ENCODE results near the gene ANKRD28.

ANKRD28 gene

GRCh38 chr3:15659254-15659975, 138.4 kb downstream of the ANKRD28 start:
- no peak for DNase-seq

GRCh38 chr3:15657016-15657415, 140.8 kb downstream of the ANKRD28 start:
- DNase-seq, result no peak

- no peak for DNase-seq
These were observed 141.4 kb downstream of the ANKRD28 start for GRCh38 chr3:15656342-15656741.

GRCh38 chr3:15654891-15655290, 142.9 kb downstream of the ANKRD28 start:
- DNase-seq, result no peak

- no peak for DNase-seq
These were observed 143.7 kb downstream of the ANKRD28 start for GRCh38 chr3:15654127-15654526.

GRCh38 chr3:15653321-15653720, 144.5 kb downstream of the ANKRD28 start:
- DNase-seq, result no peak

- DNase-seq, result no peak
These were observed 146.4 kb downstream of the ANKRD28 start for GRCh38 chr3:15651396-15651795.

GRCh38 chr3:15649858-15650257, 147.9 kb downstream of the ANKRD28 start:
- no peak for DNase-seq

- no peak for DNase-seq
These were observed 148.4 kb downstream of the ANKRD28 start for GRCh38 chr3:15649341-15649740.

GRCh38 chr3:15647611-15648167, 150.1 kb downstream of the ANKRD28 start:
- DNase-seq, result peak; percentile 90

- peak; percentile 27 for DNase-seq
These were observed 150.8 kb downstream of the ANKRD28 start for GRCh38 chr3:15646851-15647511.

GRCh38 chr3:15645740-15646501, 151.9 kb downstream of the ANKRD28 start:
- no peak for DNase-seq

- no peak for DNase-seq
These were observed 152.5 kb downstream of the ANKRD28 start for GRCh38 chr3:15645246-15645645.

- DNase-seq, result peak; percentile 30
These were observed 158.9 kb downstream of the ANKRD28 start for GRCh38 chr3:15638891-15639262.

GRCh38 chr3:15638193-15638890, 159.4 kb downstream of the ANKRD28 start:
- peak; percentile 14 for DNase-seq

- peak; percentile 37 for DNase-seq
These were observed 160.4 kb downstream of the ANKRD28 start for GRCh38 chr3:15637131-15637951.

- DNase-seq, result peak; percentile 81
These were observed 161.6 kb downstream of the ANKRD28 start for GRCh38 chr3:15636028-15636709.

- DNase-seq, result no peak
These were observed 162.6 kb downstream of the ANKRD28 start for GRCh38 chr3:15635121-15635661.

- DNase-seq, result no peak
These were observed 163.1 kb downstream of the ANKRD28 start for GRCh38 chr3:15634671-15635070.

GRCh38 chr3:15633766-15634598, 163.8 kb downstream of the ANKRD28 start:
- no peak for DNase-seq
